ENCODE results near the gene COX5A. TPM values are rescaled to one million over a fixed set of nuclear protein-coding genes. Genes with fewer than 3 reads are reported as not detected.

COX5A gene
- total and polyA plus RNA-seq, 2 of the 13 experiments (the other 11 are each of a cell fraction or from before 2014, with no cell fraction given), result 158 to 218 TPM

DNA sequence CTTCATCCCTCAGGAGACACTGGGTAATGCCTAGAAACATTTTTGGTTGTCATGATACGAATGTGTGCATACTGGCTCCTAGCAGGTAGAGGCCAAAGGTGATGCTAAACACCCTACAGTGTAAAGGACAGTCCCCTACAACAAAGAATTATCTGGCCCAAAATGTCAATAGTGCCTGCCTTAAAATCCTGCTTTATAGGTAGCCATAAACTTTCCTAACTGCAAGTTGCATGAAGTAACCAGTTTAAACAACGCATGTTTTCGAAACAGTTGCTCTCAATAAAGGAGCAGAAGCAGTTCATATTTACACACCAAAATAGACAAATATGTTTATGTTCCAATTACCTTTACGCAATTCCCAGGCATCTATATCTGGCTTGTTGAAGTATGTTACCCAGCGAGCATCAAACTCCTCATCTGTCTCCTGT lies 9.1 kb downstream of the COX5A start (continued):
- TF ChIP-seq ZNF383 (CRISPR knock-in tag; IDR thresholded peaks at IDR 0.05; ENCODE audit: borderline replicate concordance) (no peak), AGO2 (optimal IDR thresholded peaks at IDR 0.05; ENCODE audit: low read depth, low read length) (no peak), DPF2 (CRISPR knock-in tag; IDR thresholded peaks at IDR 0.05; ENCODE audit: borderline replicate concordance, low read depth) (no peak), PATZ1 (CRISPR knock-in tag; IDR thresholded peaks at IDR 0.05) (no peak), TGIF2 (CRISPR knock-in tag; IDR thresholded peaks at IDR 0.05) (no peak), SOX6 (IDR thresholded peaks at IDR 0.05) (no peak), SOX6 (CRISPR knock-in tag; IDR thresholded peaks at IDR 0.05) (peak; percentile 89), FOXA3 (CRISPR knock-in tag; IDR thresholded peaks at IDR 0.05) (peak; percentile 80), TCF7L2 (IDR thresholded peaks at IDR 0.05; ENCODE audit: low read depth, low read length) (0 out of 2 replicates have a peak, but pooled peaks have one; percentile 22), ZNF773 (CRISPR knock-in tag; IDR thresholded peaks at IDR 0.05; ENCODE audit: borderline replicate concordance) (no peak), POLR2AphosphoS2 (IDR thresholded peaks at IDR 0.05; ENCODE audit: low read depth, low read length) (no peak), ZNF615 (CRISPR knock-in tag; IDR thresholded peaks at IDR 0.05; ENCODE audit: borderline replicate concordance) (no peak), CTCF (CRISPR knock-in tag; IDR thresholded peaks at IDR 0.05) (no peak), MED13 (CRISPR knock-in tag; IDR thresholded peaks at IDR 0.05) (no peak), FOXK2 (IDR thresholded peaks at IDR 0.05) (peak; percentile 53; the same call in 1 of the 2 replicates), ARNT2 (CRISPR knock-in tag; IDR thresholded peaks at IDR 0.05; ENCODE audit: low read depth) (no peak), SNAPC5 (CRISPR knock-in tag; IDR thresholded peaks at IDR 0.05; ENCODE audit: borderline replicate concordance) (no peak), HDAC1 (CRISPR knock-in tag; IDR thresholded peaks at IDR 0.05) (0 out of 2 replicates have a peak, but pooled peaks have one; percentile 13), ZNF12 (CRISPR knock-in tag; IDR thresholded peaks at IDR 0.05) (no peak)
- TF ChIP-seq, protein P1, sequence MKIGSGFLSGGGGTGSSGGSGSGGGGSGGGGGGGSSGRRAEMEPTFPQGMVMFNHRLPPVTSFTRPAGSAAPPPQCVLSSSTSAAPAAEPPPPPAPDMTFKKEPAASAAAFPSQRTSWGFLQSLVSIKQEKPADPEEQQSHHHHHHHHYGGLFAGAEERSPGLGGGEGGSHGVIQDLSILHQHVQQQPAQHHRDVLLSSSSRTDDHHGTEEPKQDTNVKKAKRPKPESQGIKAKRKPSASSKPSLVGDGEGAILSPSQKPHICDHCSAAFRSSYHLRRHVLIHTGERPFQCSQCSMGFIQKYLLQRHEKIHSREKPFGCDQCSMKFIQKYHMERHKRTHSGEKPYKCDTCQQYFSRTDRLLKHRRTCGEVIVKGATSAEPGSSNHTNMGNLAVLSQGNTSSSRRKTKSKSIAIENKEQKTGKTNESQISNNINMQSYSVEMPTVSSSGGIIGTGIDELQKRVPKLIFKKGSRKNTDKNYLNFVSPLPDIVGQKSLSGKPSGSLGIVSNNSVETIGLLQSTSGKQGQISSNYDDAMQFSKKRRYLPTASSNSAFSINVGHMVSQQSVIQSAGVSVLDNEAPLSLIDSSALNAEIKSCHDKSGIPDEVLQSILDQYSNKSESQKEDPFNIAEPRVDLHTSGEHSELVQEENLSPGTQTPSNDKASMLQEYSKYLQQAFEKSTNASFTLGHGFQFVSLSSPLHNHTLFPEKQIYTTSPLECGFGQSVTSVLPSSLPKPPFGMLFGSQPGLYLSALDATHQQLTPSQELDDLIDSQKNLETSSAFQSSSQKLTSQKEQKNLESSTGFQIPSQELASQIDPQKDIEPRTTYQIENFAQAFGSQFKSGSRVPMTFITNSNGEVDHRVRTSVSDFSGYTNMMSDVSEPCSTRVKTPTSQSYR (CRISPR knock-in tag; IDR thresholded peaks at IDR 0.05; ENCODE audit: borderline replicate concordance), result no peak
- TF ChIP-seq, protein P2, sequence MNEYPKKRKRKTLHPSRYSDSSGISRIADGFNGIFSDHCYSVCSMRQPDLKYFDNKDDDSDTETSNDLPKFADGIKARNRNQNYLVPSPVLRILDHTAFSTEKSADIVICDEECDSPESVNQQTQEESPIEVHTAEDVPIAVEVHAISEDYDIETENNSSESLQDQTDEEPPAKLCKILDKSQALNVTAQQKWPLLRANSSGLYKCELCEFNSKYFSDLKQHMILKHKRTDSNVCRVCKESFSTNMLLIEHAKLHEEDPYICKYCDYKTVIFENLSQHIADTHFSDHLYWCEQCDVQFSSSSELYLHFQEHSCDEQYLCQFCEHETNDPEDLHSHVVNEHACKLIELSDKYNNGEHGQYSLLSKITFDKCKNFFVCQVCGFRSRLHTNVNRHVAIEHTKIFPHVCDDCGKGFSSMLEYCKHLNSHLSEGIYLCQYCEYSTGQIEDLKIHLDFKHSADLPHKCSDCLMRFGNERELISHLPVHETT (CRISPR knock-in tag; conservative IDR thresholded peaks at IDR 0.05), result no peak
- TF ChIP-seq, protein P3, sequence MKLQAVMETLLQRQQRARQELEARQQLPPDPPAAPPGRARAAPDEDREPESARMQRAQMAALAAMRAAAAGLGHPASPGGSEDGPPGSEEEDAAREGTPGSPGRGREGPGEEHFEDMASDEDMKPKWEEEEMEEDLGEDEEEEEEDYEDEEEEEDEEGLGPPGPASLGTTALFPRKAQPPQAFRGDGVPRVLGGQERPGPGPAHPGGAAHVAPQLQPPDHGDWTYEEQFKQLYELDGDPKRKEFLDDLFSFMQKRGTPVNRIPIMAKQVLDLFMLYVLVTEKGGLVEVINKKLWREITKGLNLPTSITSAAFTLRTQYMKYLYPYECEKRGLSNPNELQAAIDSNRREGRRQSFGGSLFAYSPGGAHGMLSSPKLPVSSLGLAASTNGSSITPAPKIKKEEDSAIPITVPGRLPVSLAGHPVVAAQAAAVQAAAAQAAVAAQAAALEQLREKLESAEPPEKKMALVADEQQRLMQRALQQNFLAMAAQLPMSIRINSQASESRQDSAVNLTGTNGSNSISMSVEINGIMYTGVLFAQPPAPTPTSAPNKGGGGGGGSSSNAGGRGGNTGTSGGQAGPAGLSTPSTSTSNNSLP (IDR thresholded peaks at IDR 0.05; ENCODE audit: low read depth, low read length), result no peak

Measured in HepG2 (cell line).